Endothelial cell of umbilical vein (primary cell): ENCODE results near the gene ALPL. TPM values are rescaled to one million over a fixed set of nuclear protein-coding genes. Genes with fewer than 3 reads are reported as not detected.

ENCODE experiments used
- BruUV-seq: library from RNA; stranded (reverse); fragments of 400-500 nt; replicated peaks from 2 replicates; lab custom pipeline; 2021; lab: Mats Ljungman, UMichigan
- CTCF ChIA-PET: fragments of 300-600, 350-600 bp; sonication (Branson Sonifier 250); formaldehyde crosslinking; loops from one replicate; lab custom pipeline; 2021; ENCODE audit warnings: antibody characterized with exemption, inconsistent platforms; lab: Charles Lee
- POLR2A ChIA-PET: fragments of 300-600, 350-600 bp; sonication (Branson Sonifier 250); formaldehyde crosslinking; loops from one replicate; lab custom pipeline; 2021; ENCODE audit warnings: antibody characterized with exemption, inconsistent platforms; lab: Charles Lee
- DNase-seq: peaks from one replicate; pipeline ENCODE4 v3.0.0-alpha.2; 2011; ENCODE audit warnings: low read depth, low spot score
- FAIRE-seq: peaks from 2 replicates; lab custom pipeline; 2011; peaks lifted over from hg19 to GRCh38; lab: Jason Lieb, UNC
- H2AFZ ChIP-seq: 2 replicates; pipeline ENCODE4 v1.6.0; 2012; ENCODE audit warnings: low read depth, low read length, control low read depth, inconsistent platforms
- H3K27ac ChIP-seq: 2 replicates; pipeline ENCODE4 v1.5.1; 2011; ENCODE audit warnings: low read depth, mild to moderate bottlenecking, control low read depth, low read length, moderate library complexity; ENCODE audit not compliant: insufficient read depth
- H3K27me3 ChIP-seq, 2 experiments: 2 replicates each; pipeline versions ENCODE4 v1.6.0 to v1.6.1; 2011; ENCODE audit warnings: low read length in 2 of 2, mixed read lengths in 1 of 2; ENCODE audit not compliant: control insufficient read depth in 2 of 2, insufficient read depth in 2 of 2
- H3K36me3 ChIP-seq, 2 experiments: 2 replicates in 1 of 2; 3 replicates in 1 of 2; pipeline ENCODE4 v1.5.1; 2011; ENCODE audit warnings: low read length in 2 of 2, mild to moderate bottlenecking in 1 of 2, moderate library complexity in 1 of 2; ENCODE audit not compliant: control insufficient read depth in 2 of 2, insufficient read depth in 2 of 2; ENCODE audit errors: extremely low read depth in 1 of 2
- H3K4me1 ChIP-seq: 3 replicates; pipeline ENCODE4 v1.5.1; 2011; ENCODE audit warnings: mild to moderate bottlenecking, low read length; ENCODE audit not compliant: control insufficient read depth, insufficient read depth; ENCODE audit errors: extremely low read depth
- H3K4me2 ChIP-seq: 2 replicates; pipeline ENCODE4 v1.6.1; 2011; ENCODE audit warnings: low read length, control low read depth, mixed read lengths; ENCODE audit not compliant: insufficient read depth
- H3K4me3 ChIP-seq, 3 experiments: fragments of 200-600 bp in 1 of 3; sonication (generic), shearing (Covaris generic) in 1 of 3; replicated peaks in 1 of 3; 2 replicates each; pipeline ENCODE4 v1.5.1; 2011 to 2016; ENCODE audit warnings: control low read depth in 3 of 3, low read length in 3 of 3, mild to moderate bottlenecking in 2 of 3, inconsistent platforms in 1 of 3, low read depth in 1 of 3, moderate library complexity in 1 of 3; ENCODE audit not compliant: insufficient read depth in 1 of 3
- H3K79me2 ChIP-seq: 2 replicates; pipeline ENCODE4 v1.6.0; 2012; ENCODE audit warnings: low read length, inconsistent platforms; ENCODE audit not compliant: control insufficient read depth, insufficient read depth
- H3K9ac ChIP-seq: replicated peaks from 2 replicates; pipeline ENCODE3; 2011; ENCODE audit warnings: low read length, control low read depth; ENCODE audit not compliant: insufficient read depth; ENCODE audit errors: extremely low read depth
- H3K9me1 ChIP-seq: replicated peaks from 3 replicates; pipeline ENCODE4 v1.6.0; 2011; ENCODE audit warnings: mild to moderate bottlenecking, low read length; ENCODE audit not compliant: control insufficient read depth, insufficient read depth; ENCODE audit errors: extremely low read depth
- H3K9me3 ChIP-seq: replicated peaks from 2 replicates; pipeline ENCODE4 v1.5.1; 2012; ENCODE audit warnings: low read length, inconsistent platforms; ENCODE audit not compliant: control insufficient read depth, insufficient read depth
- H4K20me1 ChIP-seq: replicated peaks from 2 replicates; pipeline ENCODE3; 2011; ENCODE audit warnings: mild to moderate bottlenecking, low read length; ENCODE audit not compliant: control insufficient read depth, insufficient read depth; ENCODE audit errors: extremely low read depth
- CTCF ChIP-seq, 2 donors: IDR thresholded peaks; 1 replicate in 1 of 2; 2 replicates in 1 of 2; pipeline ENCODE4 v1.5.1; 2011; ENCODE audit warnings: low read length in 2 of 2, mild to moderate bottlenecking in 2 of 2, moderate library complexity in 2 of 2, control low read depth in 1 of 2, inconsistent platforms in 1 of 2, low read depth in 1 of 2; ENCODE audit not compliant: insufficient read depth in 1 of 2; ENCODE audit errors: extremely low read depth in 1 of 2
- EZH2 ChIP-seq: IDR thresholded peaks from 2 replicates; pipeline ENCODE4 v1.6.1; 2012; ENCODE audit warnings: borderline replicate concordance, low read depth, mild to moderate bottlenecking, moderate library complexity, low read length, inconsistent platforms; ENCODE audit not compliant: severe bottlenecking
- FOS ChIP-seq: IDR thresholded peaks from 2 replicates; pipeline ENCODE4 v1.6.1; 2011; ENCODE audit warnings: mild to moderate bottlenecking, low read length, moderate library complexity, borderline replicate concordance; ENCODE audit not compliant: insufficient read depth
- MAX ChIP-seq: IDR thresholded peaks from 2 replicates; pipeline ENCODE4 v1.6.1; 2011; ENCODE audit not compliant: insufficient read depth, insufficient read length
- MYC ChIP-seq: IDR thresholded peaks from one replicate; pipeline ENCODE4 v1.6.1; 2011; ENCODE audit warnings: mild to moderate bottlenecking, low read depth, low read length
- POLR2AphosphoS5 ChIP-seq: IDR thresholded peaks from 2 replicates; pipeline ENCODE4 v1.6.1; 2012; ENCODE audit warnings: low read depth, mild to moderate bottlenecking, control low read depth, low read length, moderate library complexity; ENCODE audit not compliant: insufficient read depth
- dilution Hi-C: fragments of 300-500 bp; cut with MboI; formaldehyde crosslinking; loops from one replicate; pipeline ENCODE4 v1.15.0; 2019; ENCODE audit warnings: low sequenced_read_pairs; ENCODE audit not compliant: extremely low pct_ligation_motif_present
- intact Hi-C: fragments of 100-400 bp; cut with micrococcal nuclease; formaldehyde crosslinking; loops from one replicate; pipeline ENCODE4 v1.10.0; 2022
- polyA plus RNA-seq, 4 experiments: library from polyadenylated mRNA; depleted of rRNA in 3 of 4; stranded (reverse) in 3 of 4; unstranded in 1 of 4; fragments of >200 nt; gene quantifications; 2 replicates each; pipeline versions ENCODE4 v1.2.1 to v1.2.3, GENCODE V29; 2011 to 2012; ENCODE audit warnings: missing spikeins in 1 of 4
- total RNA-seq: library from RNA; stranded (reverse); gene quantifications from 2 replicates; pipeline ENCODE4 v1.2.3, GENCODE V29; 2021

Gene ALPL
- total and polyA plus RNA-seq, 2 donors (not counting 3 experiments of a cell fraction or from before 2014, with no cell fraction given) = 0.38 to 0.92 TPM

- H3K79me2 ChIP-seq = no peaks in the 10 kb centered on the region
- no peaks in the 10 kb centered on the region for H3K36me3 ChIP-seq
- dilution Hi-C loops (no loop called here), intact Hi-C loops (no loop called here)
- H3K9ac ChIP-seq = no peak overlapping the region
- H3K4me2 ChIP-seq = no peak overlapping the region
- ChIA-PET CTCF (interaction anchor here (0.6 to 4.2 kb wide), 5 partner anchors 14 to 167 kb away, joined by 3 to 34 read pairs (median 5); partner anchors contain the start of gene ALPL), POLR2A (no interaction called here)
- H3K4me3 ChIP-seq = no peak overlapping the region
- DNase-seq (no peak), FAIRE-seq (no peak)
- no peaks in the 10 kb centered on the region for H3K9me3 ChIP-seq
- H3K4me1 ChIP-seq = no peaks in the 10 kb centered on the region
- no peaks in the 10 kb centered on the region for H4K20me1 ChIP-seq
- BruUV-seq = no TSS peak
- H3K9me1 ChIP-seq = no peaks in the 10 kb centered on the region
- peaks cover 22 to 31% of the 10 kb centered on the region in 2 experiments for H3K27me3 ChIP-seq
- H2AFZ ChIP-seq = no peak overlapping the region
- TF ChIP-seq MYC (no peak), POLR2AphosphoS5 (no peak), EZH2 (no peak), FOS (no peak)
- no peak overlapping the region for H3K27ac ChIP-seq
These were observed 28.9 kb downstream of the ALPL start for GRCh38 chr1:21537932-21538630.

GRCh38 chr1:21539933-21540332, 30.7 kb downstream of the ALPL start:
- no peaks in the 10 kb centered on the region for H3K9me1 ChIP-seq
- DNase-seq (no peak), FAIRE-seq (no peak)
- no peak overlapping the region for H3K4me2 ChIP-seq
- H3K27me3 ChIP-seq = peaks cover 22 to 31% of the 10 kb centered on the region in 2 experiments
- no peaks in the 10 kb centered on the region for H3K36me3 ChIP-seq
- intact Hi-C loops (no loop called here), dilution Hi-C loops (no loop called here)
- no peaks in the 10 kb centered on the region for H3K9me3 ChIP-seq
- no peaks in the 10 kb centered on the region for H3K4me1 ChIP-seq
- H2AFZ ChIP-seq = no peak overlapping the region
- TF ChIP-seq CTCF (IDR thresholded peaks at IDR 0.05; ENCODE audit: extremely low read depth in 1 of 2, insufficient read depth in 1 of 2, low read depth in 1 of 2, low read length in 2 of 2) (peak in 1 of 2 donors; percentile 23), MAX (no peak)
- no peaks in the 10 kb centered on the region for H4K20me1 ChIP-seq
- H3K9ac ChIP-seq = no peak overlapping the region
- CTCF ChIA-PET = interaction anchor here (0.6 kb wide), 1 partner anchor 28 kb away, joined by 3 read pairs; no protein-coding TSS in a partner anchor
- POLR2A ChIA-PET = no interaction called here
- H3K79me2 ChIP-seq = no peaks in the 10 kb centered on the region
- no peak overlapping the region for H3K27ac ChIP-seq
- BruUV-seq = no TSS peak
- no peak overlapping the region for H3K4me3 ChIP-seq
